RKO (cell line): ENCODE measurements around the gene CXXC5.

Experiments used
- DNase-seq: peaks from one replicate; pipeline ENCODE4 v3.0.0-alpha.2; 2016; ENCODE audit warnings: low spot score

The CXXC5 gene

GRCh38 chr5:139695178-139695573 lies 47.0 kb downstream of the CXXC5 start:
- no peak for DNase-seq

GRCh38 chr5:139696167-139696893 lies 48.2 kb downstream of the CXXC5 start:
- no peak for DNase-seq

GRCh38 chr5:139696894-139697658 lies 48.9 kb downstream of the CXXC5 start:
- no peak for DNase-seq

GRCh38 chr5:139698490-139699146 lies 50.5 kb downstream of the CXXC5 start:
- no peak for DNase-seq

GRCh38 chr5:139699351-139699750 lies 51.2 kb downstream of the CXXC5 start:
- no peak for DNase-seq

- DNase-seq, result no peak
These were observed 52.5 kb downstream of the CXXC5 start for GRCh38 chr5:139700711-139701055.

GRCh38 chr5:139701056-139701741 lies 53.0 kb downstream of the CXXC5 start:
- no peak for DNase-seq

GRCh38 chr5:139702548-139702947 lies 54.4 kb downstream of the CXXC5 start:
- no peak for DNase-seq

- no peak for DNase-seq
These were observed 56.6 kb downstream of the CXXC5 start for GRCh38 chr5:139704748-139705147.

- DNase-seq, result no peak
These were observed 57.0 kb downstream of the CXXC5 start for GRCh38 chr5:139705191-139705590.

GRCh38 chr5:139705655-139706587 lies 57.8 kb downstream of the CXXC5 start:
- DNase-seq, result no peak

- DNase-seq, result no peak
These were observed 59.4 kb downstream of the CXXC5 start for GRCh38 chr5:139707445-139708003.

GRCh38 chr5:139708434-139708861 lies 60.3 kb downstream of the CXXC5 start:
- DNase-seq, result no peak

GRCh38 chr5:139708877-139709581 lies 60.9 kb downstream of the CXXC5 start:
- no peak for DNase-seq

- no peak for DNase-seq
These were observed 61.6 kb downstream of the CXXC5 start for GRCh38 chr5:139709582-139710318.

GRCh38 chr5:139710319-139711066 lies 62.3 kb downstream of the CXXC5 start:
- peak; percentile 42 for DNase-seq

GRCh38 chr5:139711067-139711905 lies 63.1 kb downstream of the CXXC5 start:
- DNase-seq, result peak; percentile 53

- no peak for DNase-seq
These were observed 63.7 kb downstream of the CXXC5 start for GRCh38 chr5:139711906-139712224.
